ENCODE data around the gene SH3BP4.

DNA sequence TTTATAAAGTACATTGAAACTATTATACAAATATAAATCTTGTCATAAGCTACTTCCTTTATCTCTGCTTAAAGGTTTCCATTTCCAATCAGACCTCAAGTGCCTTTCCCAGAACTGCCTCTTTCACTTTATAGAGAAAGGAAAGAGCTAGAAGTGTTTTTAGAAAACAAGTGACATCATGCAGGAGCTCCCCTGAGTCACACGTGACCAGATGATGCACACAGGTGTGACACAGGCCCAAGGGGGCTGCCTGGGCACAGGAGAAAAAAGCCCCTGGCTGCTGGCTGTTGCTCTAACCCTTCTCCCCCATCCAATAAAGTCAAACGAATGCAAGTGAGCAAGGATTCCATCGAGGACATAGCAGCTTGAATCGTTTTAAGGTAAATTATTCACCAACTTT, 21.4 kb upstream of the SH3BP4 start:
- TF ChIP-seq CTCF (IDR thresholded peaks at IDR 0.05; ENCODE audit: low read depth, low read length): no peak
- no peak for TF ChIP-seq EZH2phosphoT487 (IDR thresholded peaks at IDR 0.05; ENCODE audit: low read depth)
